Measurements from ENCODE around the gene GNG2. TPM values are rescaled to one million over a fixed set of nuclear protein-coding genes. Genes with fewer than 3 reads are reported as not detected.

GNG2 gene
- total and polyA plus RNA-seq, 10 of the 15 experiments (the other 5 are each of a cell fraction or from before 2014, with no cell fraction given) = 31.6 to 114 (median 66.4) TPM

- Histone ChIP-seq H3K27ac (ENCODE audit: control insufficient read depth, insufficient read depth) (no peak overlapping the region), H3K27me3 (replicated peaks in 1 of 2; ENCODE audit: control insufficient read depth in 2 of 2, insufficient read depth in 2 of 2, low read length in 1 of 2) (no peaks in the 10 kb centered on the region), H3K4me1 (ENCODE audit: control insufficient read depth, insufficient read depth, low read length) (no peaks in the 10 kb centered on the region), H3K9me3 (replicated peaks; ENCODE audit: control insufficient read depth, insufficient read depth, low read length) (no peaks in the 10 kb centered on the region), H2AFZ (ENCODE audit: control insufficient read depth, low read depth, low read length) (no peak overlapping the region), H3K4me3 (no peak overlapping the region), H3K4me2 (ENCODE audit: control insufficient read depth, insufficient read depth) (no peak overlapping the region), H3K79me2 (ENCODE audit: control insufficient read depth, insufficient read depth, low read length) (no peaks in the 10 kb centered on the region), H4K20me1 (ENCODE audit: control insufficient read depth, insufficient read depth) (no peaks in the 10 kb centered on the region; the same call in 1 of the 2 replicates), H3K9ac (ENCODE audit: control insufficient read depth, insufficient read depth, low read length) (no peak overlapping the region), H3K36me3 (ENCODE audit: control insufficient read depth in 2 of 2, insufficient read depth in 2 of 2, low read length in 1 of 2) (peaks cover 16 to 52% of the 10 kb centered on the region in 2 experiments)
- TF ChIP-seq NFIC (IDR thresholded peaks at IDR 0.05; ENCODE audit: low read depth, low read length) (no peak), ZBTB11 (CRISPR knock-in tag; IDR thresholded peaks at IDR 0.05) (no peak), RAD51 (IDR thresholded peaks at IDR 0.05) (no peak), GATAD2B (conservative IDR thresholded peaks at IDR 0.05; ENCODE audit: low read depth) (no peak), TCF3 (IDR thresholded peaks at IDR 0.05; ENCODE audit: borderline replicate concordance, insufficient read depth, low read depth, low read length) (no peak)
- SMC1A ChIA-PET (ENCODE audit: uncharacterized antibody, unreplicated experiment) = interaction anchor here (0.5 to 6.1 kb wide), 4 partner anchors 11 to 125 kb away, joined by 3 to 33 read pairs (median 4); no protein-coding TSS in a partner anchor
- intact Hi-C loops (cut with micrococcal nuclease; ENCODE audit: unreplicated experiment) (no loop called here), in situ Hi-C loops (cut with MboI) (no loop called here)
- RAD21 ChIA-PET (ENCODE audit: unreplicated experiment) = no interaction called here
- no peak for FAIRE-seq
- no peak for ATAC-seq
- CTCF ChIA-PET = interaction anchor here (1.0 to 4.3 kb wide), 3 partner anchors 10 to 89 kb away, joined by 3 to 24 read pairs (median 6); no protein-coding TSS in a partner anchor
- DNase-seq (ENCODE audit: low read depth, low spot score) = no peak
- BruUV-seq (replicated peaks) = no TSS peak
- WGBS (ENCODE audit: insufficient coverage, insufficient replicate concordance, low lambda C conversion rate, missing lambda C conversion rate) = 100% methylated on average over 2 of the region's 2 CpGs
- POLR2A ChIA-PET = no interaction called here
Measured at GRCh38 chr14:52005625-52006024, 145.2 kb downstream of the GNG2 start.
